ENCODE results near the gene C15orf39.
"Not testable (repeated sequence)": the region's sequence is repeated elsewhere in the genome, so short reads cannot be mapped to it uniquely, and the experiment has no call there.

C15orf39 gene

GRCh38 chr15:75238150-75238549 lies 36.5 kb downstream of the C15orf39 start:
- H3K4me3 ChIP-seq (replicated peaks; ENCODE audit: low read depth, low read length): no peak overlapping the region
- no peak for DNase-seq (ENCODE audit: low read depth)
- TF ChIP-seq CTCF (IDR thresholded peaks at IDR 0.05; ENCODE audit: low read length, missing control alignments): no peak

GRCh38 chr15:75245741-75246140 lies 44.1 kb downstream of the C15orf39 start:
- not testable (repeated sequence) for DNase-seq (ENCODE audit: low read depth); H3K4me3 ChIP-seq (replicated peaks; ENCODE audit: low read depth, low read length)

- not testable (repeated sequence) for H3K4me3 ChIP-seq (replicated peaks; ENCODE audit: low read depth, low read length); DNase-seq (ENCODE audit: low read depth)
Measured at GRCh38 chr15:75248991-75249390, 47.3 kb downstream of the C15orf39 start.

GRCh38 chr15:75249726-75250125 lies 48.0 kb downstream of the C15orf39 start:
- no peak overlapping the region for H3K4me3 ChIP-seq (replicated peaks; ENCODE audit: low read depth, low read length)
- TF ChIP-seq CTCF (IDR thresholded peaks at IDR 0.05; ENCODE audit: low read length, missing control alignments): no peak
- no peak for DNase-seq (ENCODE audit: low read depth)

GRCh38 chr15:75251343-75251742 lies 49.7 kb downstream of the C15orf39 start:
- not testable (repeated sequence) for DNase-seq (ENCODE audit: low read depth); H3K4me3 ChIP-seq (replicated peaks; ENCODE audit: low read depth, low read length)

GRCh38 chr15:75252285-75252684 lies 50.6 kb downstream of the C15orf39 start:
- not testable (repeated sequence) for H3K4me3 ChIP-seq (replicated peaks; ENCODE audit: low read depth, low read length); DNase-seq (ENCODE audit: low read depth)

GRCh38 chr15:75258034-75258433 lies 56.4 kb downstream of the C15orf39 start, which contains the start of gene GOLGA6C:
Gene GOLGA6C (plus strand): TSS chr15:75258334. CDS start chr15:75258599, 265 bp downstream.
- DNase-seq (ENCODE audit: low read depth); H3K4me3 ChIP-seq (replicated peaks; ENCODE audit: low read depth, low read length): not testable (repeated sequence)

- DNase-seq (ENCODE audit: low read depth): not testable (repeated sequence)
Measured at GRCh38 chr15:75258620-75259343, 57.1 kb downstream of the C15orf39 start.

GRCh38 chr15:75259873-75260272 lies 58.2 kb downstream of the C15orf39 start:
- not testable (repeated sequence) for DNase-seq (ENCODE audit: low read depth); H3K4me3 ChIP-seq (replicated peaks; ENCODE audit: low read depth, low read length)

More at GRCh38 chr15:75258620-75259343, 57.1 kb downstream of the C15orf39 start:
- H3K4me3 ChIP-seq (replicated peaks; ENCODE audit: low read depth, low read length): not testable (repeated sequence)

All from fibroblast of pulmonary artery (primary cell).